Loucy (cell line): ENCODE measurements around the gene TMEM208.

Experiments
- EZH2phosphoT487 ChIP-seq: fragments of 200-600 bp; IDR thresholded peaks from 2 replicates; pipeline ENCODE4 v1.6.1; 2018; ENCODE audit warnings: antibody characterized with exemption, mild to moderate bottlenecking, moderate library complexity, borderline replicate concordance
- TF ChIP-seq, protein P1 (sequence below): fragments of 200-600 bp; sonication (generic); conservative IDR thresholded peaks from 2 replicates; pipeline ENCODE4 v1.5.1; 2014; ENCODE audit warnings: mild to moderate bottlenecking, antibody characterized with exemption, low read length

DNA sequence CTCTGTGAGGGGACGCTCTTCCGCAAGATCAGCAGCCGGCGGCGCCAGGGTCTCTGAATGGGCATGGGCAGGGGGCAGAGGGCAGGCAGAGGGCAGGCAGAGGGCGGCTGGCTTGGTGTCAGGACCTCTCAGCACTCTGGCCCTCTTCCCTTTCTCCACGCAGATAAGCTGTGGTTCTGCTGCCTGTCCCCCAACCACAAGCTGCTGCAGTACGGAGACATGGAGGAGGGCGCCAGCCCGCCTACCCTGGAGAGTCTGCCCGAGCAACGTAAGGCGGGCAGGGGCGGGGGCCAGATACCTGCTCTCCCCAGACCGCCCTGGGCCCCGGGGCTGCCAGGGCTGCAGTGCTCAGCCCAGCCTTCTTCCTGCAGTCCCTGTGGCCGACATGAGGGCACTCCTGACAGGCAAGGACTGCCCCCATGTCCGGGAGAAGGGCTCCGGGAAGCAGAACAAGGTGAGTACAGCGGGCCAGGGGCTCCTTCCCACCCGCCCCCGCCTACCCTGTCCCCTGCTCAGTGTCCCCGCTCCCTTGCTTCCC lies 23.9 kb upstream of the TMEM208 start:
- TF ChIP-seq, protein P1, sequence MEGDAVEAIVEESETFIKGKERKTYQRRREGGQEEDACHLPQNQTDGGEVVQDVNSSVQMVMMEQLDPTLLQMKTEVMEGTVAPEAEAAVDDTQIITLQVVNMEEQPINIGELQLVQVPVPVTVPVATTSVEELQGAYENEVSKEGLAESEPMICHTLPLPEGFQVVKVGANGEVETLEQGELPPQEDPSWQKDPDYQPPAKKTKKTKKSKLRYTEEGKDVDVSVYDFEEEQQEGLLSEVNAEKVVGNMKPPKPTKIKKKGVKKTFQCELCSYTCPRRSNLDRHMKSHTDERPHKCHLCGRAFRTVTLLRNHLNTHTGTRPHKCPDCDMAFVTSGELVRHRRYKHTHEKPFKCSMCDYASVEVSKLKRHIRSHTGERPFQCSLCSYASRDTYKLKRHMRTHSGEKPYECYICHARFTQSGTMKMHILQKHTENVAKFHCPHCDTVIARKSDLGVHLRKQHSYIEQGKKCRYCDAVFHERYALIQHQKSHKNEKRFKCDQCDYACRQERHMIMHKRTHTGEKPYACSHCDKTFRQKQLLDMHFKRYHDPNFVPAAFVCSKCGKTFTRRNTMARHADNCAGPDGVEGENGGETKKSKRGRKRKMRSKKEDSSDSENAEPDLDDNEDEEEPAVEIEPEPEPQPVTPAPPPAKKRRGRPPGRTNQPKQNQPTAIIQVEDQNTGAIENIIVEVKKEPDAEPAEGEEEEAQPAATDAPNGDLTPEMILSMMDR, result no peak
- TF ChIP-seq EZH2phosphoT487, result no peak
